Psoas muscle (tissue), 8 donors: ENCODE data around the gene RALGAPA2. TPM values are rescaled to one million over a fixed set of nuclear protein-coding genes. Genes with fewer than 3 reads are reported as not detected.

Source experiments
- ATAC-seq, 4 donors: fragments of 200-7000 bp; cut with Tn5 transposase; one replicate each; pipeline ENCODE4 v1.9.1; 2020; ENCODE audit warnings: moderate library complexity in 3 of 4, mild to moderate bottlenecking in 2 of 4
- DNase-seq, 2 donors: peaks; one replicate each; pipeline ENCODE4 v3.0.0-alpha.2; 2020
- H3K27ac ChIP-seq: fragments of 200-600 bp; one replicate; pipeline ENCODE4 v1.8.0; 2022
- H3K27me3 ChIP-seq, 3 donors: fragments of 200-600 bp in 1 of 3; one replicate each; pipeline versions ENCODE4 v1.6.1 to v1.8.0; 2013 to 2022; ENCODE audit warnings: low read length in 2 of 3, mild to moderate bottlenecking in 2 of 3, moderate library complexity in 1 of 3; ENCODE audit not compliant: insufficient read depth in 3 of 3
- H3K36me3 ChIP-seq, 2 donors: fragments of 200-600 bp in 1 of 2; one replicate each; pipeline versions ENCODE4 v1.6.1 to v1.8.0; 2013 to 2022; ENCODE audit warnings: low read depth in 1 of 2, mild to moderate bottlenecking in 1 of 2, moderate library complexity in 1 of 2; ENCODE audit not compliant: insufficient read depth in 1 of 2
- H3K4me1 ChIP-seq: fragments of 200-600 bp; one replicate; pipeline ENCODE4 v1.8.0; 2022
- H3K4me3 ChIP-seq: fragments of 200-600 bp; one replicate; pipeline ENCODE4 v1.8.0; 2022; ENCODE audit warnings: mild to moderate bottlenecking
- H3K9me3 ChIP-seq: fragments of 200-600 bp; one replicate; pipeline ENCODE4 v1.8.0; 2022
- CTCF ChIP-seq: fragments of 200-600 bp; IDR thresholded peaks from one replicate; pipeline ENCODE4 v1.8.0; 2022; ENCODE audit warnings: antibody characterized with exemption
- WGBS, 3 donors: extraction: QIAGEN DNeasy Blood & Tissue Kit; methylation state at CpG; one replicate each; pipeline versions ENCODE4 v1.1.6 to v1.1.7; 2013; 5-methylcytosine and 5-hydroxymethylcytosine counted together
- intact Hi-C, 2 donors: fragments of 100-400 bp; cut with DNase I; formaldehyde crosslinking; loops; one replicate each; pipeline versions ENCODE4 v1.11.0 to v1.14.2; 2022
- polyA plus RNA-seq, 3 donors: library from polyadenylated mRNA; stranded (reverse); fragments of 200-250 nt; gene quantifications; one replicate each; pipeline ENCODE4 v1.2.3, GENCODE V29; 2013
- total RNA-seq, 4 donors: library from RNA; stranded (reverse); fragmentation: NEBNext Ultra II Directional in 2 of 4; extraction: Animal tissue kit (Norgen Biotek cat#: 25700) in 2 of 4; gene quantifications; one replicate each; pipeline versions ENCODE4 v1.2.1 to v1.2.4, GENCODE V29; 2021 to 2023
- donor health status: healthy with polysubstance abuse.
- donor health status: DM: no; HTN: no; CAD: no; lungs with moderate emphysema.
- donor health status: Bipolar disorder and iron deficiency.
- donor health status: healthy.
- donor health status: DM: yes; HTN: yes; CAD: no.
- donor health status: DM: no; HTN: no; CAD: no.
- donor health status: DM: no; HTN: no; CAD: no.
- donor health status: DM: yes; HTN: yes; CAD: no.

RALGAPA2 gene
- total and polyA plus RNA-seq, 7 donors, result 12.2 to 75.5 (median 51.1) TPM

- H3K27ac ChIP-seq, result no peak overlapping the region
- H3K9me3 ChIP-seq, result no peaks in the 10 kb centered on the region
- intact Hi-C loops, result loop anchor here in 1 of 2 donors (10.0 kb wide), 1 partner anchor 200 kb away; no protein-coding TSS in a partner anchor
- H3K27me3 ChIP-seq, result peaks cover 4 to 82% (median 42%) of the 10 kb centered on the region in 3 donors
- H3K4me3 ChIP-seq, result no peak overlapping the region
- WGBS, 3 donors, result 7 to 12% (median 10%) methylated on average over 66 to 70 of the region's 70 CpGs
- ATAC-seq, result no peak
- no peaks in the 10 kb centered on the region for H3K36me3 ChIP-seq
- no peak for DNase-seq
- TF ChIP-seq CTCF, result no peak
- peaks cover 6% of the 10 kb centered on the region for H3K4me1 ChIP-seq
Observed at GRCh38 chr20:20364593-20365479, 347.6 kb downstream of the RALGAPA2 start.

- no peak overlapping the region for H3K27ac ChIP-seq
- peaks cover 4 to 74% (median 41%) of the 10 kb centered on the region in 3 donors for H3K27me3 ChIP-seq
- intact Hi-C loops, result loop anchor here in 1 of 2 donors (10.0 kb wide), 1 partner anchor 201 kb away; no protein-coding TSS in a partner anchor
- H3K9me3 ChIP-seq, result no peaks in the 10 kb centered on the region
- no peak for DNase-seq
- no peak overlapping the region for H3K4me3 ChIP-seq
- peak in 2 of 4 donors; percentile 19 to 30 for ATAC-seq
- TF ChIP-seq CTCF, result no peak
- peaks cover 6% of the 10 kb centered on the region for H3K4me1 ChIP-seq
- no peaks in the 10 kb centered on the region for H3K36me3 ChIP-seq
- 2 to 4% (median 3%) methylated on average over 64 to 70 of the region's 70 CpGs for WGBS, 3 donors
Observed at GRCh38 chr20:20363799-20364592, 348.4 kb downstream of the RALGAPA2 start.

- no peak for TF ChIP-seq CTCF
- Histone ChIP-seq H3K9me3 (no peaks in the 10 kb centered on the region), H3K4me1 (peaks cover 6% of the 10 kb centered on the region), H3K4me3 (no peak overlapping the region), H3K36me3 (no peaks in the 10 kb centered on the region), H3K27me3 (peaks cover 4 to 70% (median 40%) of the 10 kb centered on the region in 3 donors), H3K27ac (no peak overlapping the region)
- DNase-seq (no peak), ATAC-seq (peak in 1 of 4 donors; percentile 23)
- intact Hi-C loops, result loop anchor here in 1 of 2 donors (10.0 kb wide), 1 partner anchor 201 kb away; no protein-coding TSS in a partner anchor
- 12 to 20% (median 13%) methylated on average over 12 to 15 of the region's 15 CpGs for WGBS, 3 donors
Observed at GRCh38 chr20:20363434-20363798, 349.0 kb downstream of the RALGAPA2 start.

- Histone ChIP-seq H3K27me3 (peaks cover 4 to 70% (median 36%) of the 10 kb centered on the region in 3 donors), H3K4me1 (peaks cover 6% of the 10 kb centered on the region), H3K9me3 (no peaks in the 10 kb centered on the region), H3K4me3 (no peak overlapping the region), H3K27ac (no peak overlapping the region), H3K36me3 (no peaks in the 10 kb centered on the region)
- TF ChIP-seq CTCF, result no peak
- 11 to 22% (median 20%) methylated on average over 17 of the region's 17 CpGs for WGBS, 3 donors
- intact Hi-C loops, result loop anchor here in 1 of 2 donors (10.0 kb wide), 1 partner anchor 202 kb away; no protein-coding TSS in a partner anchor
- no peak for ATAC-seq
- DNase-seq, result no peak
Observed at GRCh38 chr20:20362774-20363433, 349.5 kb downstream of the RALGAPA2 start.
